GM23338 (cell line): ENCODE measurements around the gene ZDHHC5. TPM values are rescaled to one million over a fixed set of nuclear protein-coding genes. Genes with fewer than 3 reads are reported as not detected.

Source experiments
- ATAC-seq: fragments of 200-7000 bp; cut with Tn5 transposase; 3 replicates; pipeline ENCODE4 v1.9.1; 2020
- DNase-seq: peaks from one replicate; pipeline ENCODE4 v3.0.0-alpha.2; 2015; ENCODE audit warnings: low spot score
- H2AFZ ChIP-seq: fragments of 200-600 bp; sonication (generic); 2 replicates; pipeline ENCODE4 v1.8.0; 2016; ENCODE audit warnings: antibody characterized with exemption, mild to moderate bottlenecking, moderate library complexity
- H3F3A ChIP-seq: fragments of 200-600 bp; sonication (generic); replicated peaks from 2 replicates; pipeline ENCODE4 v1.8.0; 2017; ENCODE audit warnings: antibody characterized with exemption, mixed run types, low read depth
- H3K27ac ChIP-seq: fragments of 200-600 bp; sonication (generic); 2 replicates; pipeline ENCODE4 v1.6.1; 2016; ENCODE audit warnings: low read depth
- H3K27me3 ChIP-seq: fragments of 200-600 bp; sonication (generic); 2 replicates; pipeline ENCODE4 v1.8.0; 2016; ENCODE audit warnings: mild to moderate bottlenecking, mixed run types, moderate library complexity; ENCODE audit not compliant: insufficient read depth
- H3K36me3 ChIP-seq: fragments of 200-600 bp; sonication (generic); 2 replicates; pipeline ENCODE4 v1.8.0; 2016; ENCODE audit warnings: mild to moderate bottlenecking; ENCODE audit not compliant: insufficient read depth
- H3K4me1 ChIP-seq: fragments of 200-600 bp; sonication (generic); 2 replicates; pipeline ENCODE4 v1.8.0; 2016; ENCODE audit warnings: mild to moderate bottlenecking, moderate library complexity; ENCODE audit not compliant: insufficient read depth
- H3K4me2 ChIP-seq: fragments of 200-600 bp; sonication (generic); 2 replicates; pipeline ENCODE4 v1.7.1; 2017; ENCODE audit warnings: mixed run types
- H3K4me3 ChIP-seq: fragments of 200-600 bp; sonication (generic); 2 replicates; pipeline ENCODE4 v1.6.1; 2016; ENCODE audit warnings: mixed run types
- H3K79me2 ChIP-seq: fragments of 200-600 bp; sonication (generic); replicated peaks from 2 replicates; pipeline ENCODE4 v1.8.0; 2017; ENCODE audit warnings: mild to moderate bottlenecking; ENCODE audit not compliant: insufficient read depth
- H3K9me2 ChIP-seq: fragments of 200-600 bp; sonication (generic); 2 replicates; pipeline ENCODE4 v1.8.0; 2017; ENCODE audit not compliant: insufficient read depth
- H4K20me1 ChIP-seq: fragments of 200-600 bp; sonication (generic); replicated peaks from 2 replicates; pipeline ENCODE4 v1.8.0; 2017; ENCODE audit warnings: mild to moderate bottlenecking; ENCODE audit not compliant: insufficient read depth
- H3K27ac Mint-ChIP-seq: 2 replicates; pipeline ENCODE4 v1.8.0; 2020; ENCODE audit warnings: inconsistent platforms, mild to moderate bottlenecking, moderate library complexity, mixed read lengths
- H3K27me3 Mint-ChIP-seq: 3 replicates; pipeline ENCODE4 v1.8.0; 2022; ENCODE audit warnings: low read depth, mild to moderate bottlenecking, moderate library complexity, mixed read lengths, inconsistent platforms; ENCODE audit not compliant: insufficient read depth, poor library complexity
- H3K36me3 Mint-ChIP-seq: 3 replicates; pipeline ENCODE4 v1.8.0; 2021; ENCODE audit warnings: low read depth, mild to moderate bottlenecking, inconsistent platforms, moderate library complexity, mixed read lengths
- H3K4me1 Mint-ChIP-seq: 3 replicates; pipeline ENCODE4 v1.8.0; 2020; ENCODE audit warnings: mild to moderate bottlenecking, inconsistent platforms, mixed read lengths
- H3K4me3 Mint-ChIP-seq: 3 replicates; pipeline ENCODE4 v1.8.0; 2021; ENCODE audit warnings: moderate library complexity, mild to moderate bottlenecking, inconsistent platforms, mixed read lengths
- H3K9me3 Mint-ChIP-seq: 3 replicates; pipeline ENCODE4 v1.8.0; 2020; ENCODE audit warnings: moderate library complexity, mild to moderate bottlenecking, inconsistent platforms, mixed read lengths
- CREB1 ChIP-seq: fragments of 250-450 bp; sonication (Bioruptor Pico); IDR thresholded peaks from 2 replicates; pipeline ENCODE4 v1.5.0; 2020; ENCODE audit warnings: low read depth, mild to moderate bottlenecking, moderate library complexity
- CTCF ChIP-seq, 2 experiments: fragments of 200-600 bp in 1 of 2; sonication (generic) in 1 of 2; conservative IDR thresholded peaks; 2 replicates each; pipeline versions ENCODE4 v1.5.1 to v1.6.1; 2016 to 2017; ENCODE audit warnings: antibody characterized with exemption in 2 of 2, low read depth in 2 of 2, mild to moderate bottlenecking in 2 of 2, moderate library complexity in 1 of 2
- ETS1 ChIP-seq: IDR thresholded peaks from 2 replicates; pipeline ENCODE4 v1.6.1; 2016; ENCODE audit warnings: antibody characterized with exemption
- EZH2 ChIP-seq: fragments of 200-600 bp; sonication (generic); IDR thresholded peaks from one replicate; pipeline ENCODE4 v1.8.0; 2017; ENCODE audit warnings: antibody characterized with exemption, mild to moderate bottlenecking, low read depth; ENCODE audit not compliant: unreplicated experiment
- EZH2phosphoT487 ChIP-seq: fragments of 200-600 bp; sonication (generic); IDR thresholded peaks from one replicate; pipeline ENCODE4 v1.8.1; 2018; ENCODE audit warnings: antibody characterized with exemption; ENCODE audit not compliant: unreplicated experiment
- JUNB ChIP-seq: IDR thresholded peaks from one replicate; pipeline ENCODE4 v1.6.1; 2016; ENCODE audit warnings: antibody characterized with exemption; ENCODE audit not compliant: unreplicated experiment
- NANOG ChIP-seq: IDR thresholded peaks from 2 replicates; pipeline ENCODE4 v1.6.1; 2016; ENCODE audit warnings: antibody characterized with exemption, borderline replicate concordance
- POLR2AphosphoS5 ChIP-seq: IDR thresholded peaks from 2 replicates; pipeline ENCODE4 v1.6.1; 2016; ENCODE audit warnings: antibody characterized with exemption, low read depth
- REST ChIP-seq: IDR thresholded peaks from one replicate; pipeline ENCODE4 v1.6.1; 2018; ENCODE audit warnings: antibody characterized with exemption; ENCODE audit not compliant: unreplicated experiment
- STAT1 ChIP-seq: IDR thresholded peaks from one replicate; pipeline ENCODE4 v1.6.1; 2016; ENCODE audit warnings: antibody characterized with exemption; ENCODE audit not compliant: unreplicated experiment
- ZNF114 ChIP-seq: fragments of 250-450 bp; sonication (Bioruptor Pico); IDR thresholded peaks from 2 replicates; pipeline ENCODE4 v1.5.0; 2020; ENCODE audit warnings: mild to moderate bottlenecking, moderate library complexity
- ZNF331 ChIP-seq: fragments of 250-450 bp; sonication (Bioruptor Pico); IDR thresholded peaks from 2 replicates; pipeline ENCODE4 v1.5.0; 2020; ENCODE audit warnings: low read depth, mild to moderate bottlenecking, moderate library complexity
- ZNF462 ChIP-seq: fragments of 250-450 bp; sonication (Bioruptor Pico); IDR thresholded peaks from 2 replicates; pipeline ENCODE4 v1.5.0; 2020; ENCODE audit warnings: mild to moderate bottlenecking, moderate library complexity
- polyA plus RNA-seq: library from polyadenylated mRNA; unstranded; fragments of >200 nt; fragmentation: Nextera tagmentation; extraction: Ambion mirVana; gene quantifications from 2 replicates; pipeline ENCODE4 v1.2.1, GENCODE V29; 2016
- total RNA-seq: library from RNA; depleted of rRNA; stranded (reverse); fragments of >200 nt; shearing (Covaris generic); gene quantifications from 2 replicates; pipeline ENCODE4 v1.2.3, GENCODE V29; 2014

ZDHHC5 gene
- total and polyA plus RNA-seq, 2 experiments from 2014 or later = 16.9 to 42.3 TPM

- no peak for ATAC-seq
- H3K4me3 Mint-ChIP-seq = no peak overlapping the region
- H3K4me1 Mint-ChIP-seq = peaks cover 19% of the 10 kb centered on the region
- H3K4me1 ChIP-seq = peaks cover 16% of the 10 kb centered on the region
- H3K36me3 Mint-ChIP-seq = peaks cover 5% of the 10 kb centered on the region; the same call in 2 of the 3 replicates
- H3K9me3 Mint-ChIP-seq = no peaks in the 10 kb centered on the region
- H3F3A ChIP-seq = peaks cover 16% of the 10 kb centered on the region
- no peak for DNase-seq
- TF ChIP-seq EZH2phosphoT487 = no peak
- no peak for TF ChIP-seq EZH2
- no peak for TF ChIP-seq REST
- TF ChIP-seq ZNF462 = no peak
- no peak for TF ChIP-seq ZNF331 (CRISPR knock-in tag)
- no peak for TF ChIP-seq ZNF114 (CRISPR knock-in tag)
- no peak for TF ChIP-seq CTCF (conservative IDR thresholded peaks at IDR 0.05; ENCODE audit: low read depth in 2 of 2)
- no peak for TF ChIP-seq JUNB
- no peak for TF ChIP-seq CREB1 (CRISPR knock-in tag)
- TF ChIP-seq NANOG = no peak
- no peak for TF ChIP-seq ETS1
- TF ChIP-seq POLR2AphosphoS5 = no peak
- no peak for TF ChIP-seq STAT1
- H3K27ac ChIP-seq = no peak overlapping the region
- no peak overlapping the region for H3K4me3 ChIP-seq
- H3K4me2 ChIP-seq = no peak overlapping the region
- no peaks in the 10 kb centered on the region for H4K20me1 ChIP-seq
- H2AFZ ChIP-seq = no peak overlapping the region
- H3K27ac Mint-ChIP-seq = no peak overlapping the region
- H3K27me3 ChIP-seq = no peaks in the 10 kb centered on the region
- peaks cover 10% of the 10 kb centered on the region for H3K79me2 ChIP-seq
- no peaks in the 10 kb centered on the region for H3K36me3 ChIP-seq
- peaks cover 32% of the 10 kb centered on the region for H3K9me2 ChIP-seq
- H3K27me3 Mint-ChIP-seq = peaks cover 12% of the 10 kb centered on the region
Observed at GRCh38 chr11:57633394-57634070, 34.4 kb upstream of the ZDHHC5 start.
